NB4 (cell line): ENCODE data around the gene RPRML.

Experiments used
- DNase-seq: peaks from one replicate; pipeline ENCODE4 v3.0.0; 2010; ENCODE audit warnings: low read depth
- H3K4me3 ChIP-seq: one replicate; pipeline ENCODE4 v1.5.1; 2011; ENCODE audit warnings: mild to moderate bottlenecking, low read depth, low read length, moderate library complexity
- MYC ChIP-seq: IDR thresholded peaks from 2 replicates; pipeline ENCODE4 v1.6.1; 2011; ENCODE audit warnings: low read depth, low read length
- POLR2A ChIP-seq: IDR thresholded peaks from 2 replicates; pipeline ENCODE4 v1.6.1; 2011; ENCODE audit warnings: mild to moderate bottlenecking; ENCODE audit not compliant: insufficient read length; ENCODE audit errors: extremely low read depth
- TF ChIP-seq, protein P1 (sequence below): IDR thresholded peaks from one replicate; pipeline ENCODE4 v1.5.1; 2012; ENCODE audit warnings: low read depth, low read length
- TF ChIP-seq, protein P2 (sequence below): IDR thresholded peaks from 2 replicates; pipeline ENCODE4 v1.6.1; 2011; ENCODE audit warnings: low read depth, low read length

RPRML gene

DNA sequence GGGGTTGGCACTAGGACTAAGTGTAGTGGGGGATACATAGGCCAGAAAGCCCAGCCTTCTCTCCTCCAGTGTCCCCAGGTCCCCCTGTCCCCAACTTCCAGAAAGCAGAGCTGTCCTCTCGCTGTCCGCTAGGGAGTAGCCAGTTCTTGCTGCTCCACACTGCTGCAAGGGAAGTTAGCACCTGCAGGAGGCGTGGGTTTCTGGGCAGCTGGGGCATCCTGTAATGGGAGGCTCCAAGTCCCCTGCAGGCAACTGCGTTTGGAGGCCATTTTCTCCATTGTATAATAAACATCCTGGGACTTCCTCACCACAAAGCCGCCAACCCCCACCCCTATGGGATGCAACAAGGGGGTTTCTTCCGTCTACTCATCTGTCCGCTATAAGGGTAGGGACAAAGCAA, 1.7 kb downstream of the RPRML start:
- TF ChIP-seq POLR2A, result no peak
- TF ChIP-seq, protein P1, sequence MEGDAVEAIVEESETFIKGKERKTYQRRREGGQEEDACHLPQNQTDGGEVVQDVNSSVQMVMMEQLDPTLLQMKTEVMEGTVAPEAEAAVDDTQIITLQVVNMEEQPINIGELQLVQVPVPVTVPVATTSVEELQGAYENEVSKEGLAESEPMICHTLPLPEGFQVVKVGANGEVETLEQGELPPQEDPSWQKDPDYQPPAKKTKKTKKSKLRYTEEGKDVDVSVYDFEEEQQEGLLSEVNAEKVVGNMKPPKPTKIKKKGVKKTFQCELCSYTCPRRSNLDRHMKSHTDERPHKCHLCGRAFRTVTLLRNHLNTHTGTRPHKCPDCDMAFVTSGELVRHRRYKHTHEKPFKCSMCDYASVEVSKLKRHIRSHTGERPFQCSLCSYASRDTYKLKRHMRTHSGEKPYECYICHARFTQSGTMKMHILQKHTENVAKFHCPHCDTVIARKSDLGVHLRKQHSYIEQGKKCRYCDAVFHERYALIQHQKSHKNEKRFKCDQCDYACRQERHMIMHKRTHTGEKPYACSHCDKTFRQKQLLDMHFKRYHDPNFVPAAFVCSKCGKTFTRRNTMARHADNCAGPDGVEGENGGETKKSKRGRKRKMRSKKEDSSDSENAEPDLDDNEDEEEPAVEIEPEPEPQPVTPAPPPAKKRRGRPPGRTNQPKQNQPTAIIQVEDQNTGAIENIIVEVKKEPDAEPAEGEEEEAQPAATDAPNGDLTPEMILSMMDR, result peak; percentile 44
- DNase-seq, result peak; percentile 63
- H3K4me3 ChIP-seq, result no peak overlapping the region

DNA sequence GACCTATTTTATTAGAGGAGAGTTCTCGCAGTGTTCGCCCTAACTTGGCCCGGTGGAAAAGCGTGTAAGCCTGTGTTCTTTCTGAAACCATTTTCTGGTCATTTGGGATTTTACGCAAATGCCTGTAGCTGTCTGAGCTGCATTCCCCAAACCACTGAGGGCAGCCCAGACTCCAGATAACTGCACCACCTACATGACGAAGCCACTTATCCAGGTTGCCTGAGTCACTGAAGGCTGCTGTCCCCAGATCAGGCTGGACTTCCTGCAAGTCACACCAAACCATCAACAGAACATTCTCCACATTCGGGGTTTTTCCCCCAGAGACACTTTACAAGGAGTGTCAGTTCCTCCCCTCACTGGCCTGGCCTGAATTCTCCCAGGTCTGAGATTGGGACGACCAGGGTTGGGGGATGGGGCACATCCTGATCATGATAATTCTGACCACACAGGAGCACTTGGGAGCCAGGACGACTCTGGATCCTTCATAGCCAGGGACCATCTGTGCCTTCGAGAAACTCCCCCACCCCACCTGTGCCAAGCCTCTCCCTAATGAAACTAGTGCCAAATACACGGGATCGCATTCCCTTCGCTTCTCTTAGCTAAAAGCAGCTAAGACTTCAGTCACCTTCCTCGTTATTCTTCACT, 2.3 kb downstream of the RPRML start:
- peak; percentile 42 for DNase-seq
- no peak for TF ChIP-seq MYC
- TF ChIP-seq, protein P1, result peak; percentile 3
- H3K4me3 ChIP-seq, result no peak overlapping the region

DNA sequence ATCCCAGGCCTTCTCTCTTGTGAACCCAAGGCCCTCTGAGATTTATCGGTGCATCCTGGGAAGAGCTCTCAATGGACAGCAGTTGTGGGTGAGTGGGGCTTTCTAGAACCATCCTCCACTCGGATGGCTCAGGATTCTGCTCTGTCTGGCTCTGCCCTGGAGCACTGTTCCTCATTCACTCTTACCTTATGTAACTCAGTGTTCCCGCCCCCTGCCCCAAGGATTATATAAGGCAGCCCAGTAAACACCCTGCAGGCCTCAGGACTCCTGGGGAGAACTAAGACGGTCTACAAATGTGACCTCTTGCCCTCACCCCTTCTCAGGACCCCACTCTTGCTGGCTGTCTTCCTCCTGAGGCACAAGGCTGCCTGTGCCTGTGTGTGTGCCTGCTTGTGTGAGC, 3.8 kb downstream of the RPRML start:
- no peak overlapping the region for H3K4me3 ChIP-seq
- DNase-seq, result peak; percentile 18
- TF ChIP-seq, protein P1, result no peak
- TF ChIP-seq MYC (no peak), POLR2A (no peak)
- TF ChIP-seq, protein P2, sequence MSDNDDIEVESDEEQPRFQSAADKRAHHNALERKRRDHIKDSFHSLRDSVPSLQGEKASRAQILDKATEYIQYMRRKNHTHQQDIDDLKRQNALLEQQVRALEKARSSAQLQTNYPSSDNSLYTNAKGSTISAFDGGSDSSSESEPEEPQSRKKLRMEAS, result no peak

DNA sequence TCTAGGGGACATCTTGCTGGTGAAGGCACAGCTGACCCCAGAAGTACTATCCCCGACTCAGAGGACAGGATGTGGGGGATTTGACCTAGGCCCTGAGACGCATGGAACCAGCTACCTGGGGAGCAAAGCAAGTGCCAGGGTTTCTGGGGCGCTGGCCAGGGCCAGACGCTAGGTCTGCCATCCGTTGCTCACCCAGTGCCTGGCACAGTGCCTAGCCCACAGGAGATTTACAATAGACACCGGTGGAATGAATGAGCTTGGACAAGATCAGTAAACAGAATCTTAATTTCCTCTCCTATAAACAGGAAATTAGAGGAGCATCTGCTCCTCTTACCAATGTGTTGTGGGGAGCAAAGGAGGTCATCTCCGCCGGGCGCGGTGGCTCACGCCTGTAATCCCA, 5.0 kb downstream of the RPRML start:
- TF ChIP-seq, protein P2, result no peak
- TF ChIP-seq MYC, result no peak
- no peak for TF ChIP-seq POLR2A
- TF ChIP-seq, protein P1, result no peak
- no peak for DNase-seq
- no peak overlapping the region for H3K4me3 ChIP-seq

DNA sequence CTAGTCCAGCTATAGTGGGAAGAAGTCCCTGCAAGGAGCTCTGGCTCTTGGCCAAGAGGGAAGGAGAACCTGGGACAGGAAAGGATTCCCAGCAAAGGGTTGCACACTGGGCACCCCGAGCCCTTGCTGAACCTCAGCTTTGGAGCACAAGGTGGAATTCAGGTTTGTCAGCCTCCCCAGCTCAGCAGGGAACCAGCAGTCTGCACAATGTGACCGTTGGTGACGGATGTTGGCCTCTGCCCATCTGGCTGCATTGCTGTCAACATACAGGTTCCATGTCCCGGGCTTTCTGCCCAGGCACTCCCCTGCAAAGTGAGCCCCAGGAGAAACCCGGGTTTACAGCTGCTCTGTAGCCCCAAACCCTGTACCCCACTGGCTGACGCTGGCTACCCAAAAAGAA, 6.7 kb downstream of the RPRML start:
- DNase-seq, result no peak
- TF ChIP-seq MYC (no peak), POLR2A (no peak)
- TF ChIP-seq, protein P2, result no peak
- TF ChIP-seq, protein P1, result no peak
- no peak overlapping the region for H3K4me3 ChIP-seq

DNA sequence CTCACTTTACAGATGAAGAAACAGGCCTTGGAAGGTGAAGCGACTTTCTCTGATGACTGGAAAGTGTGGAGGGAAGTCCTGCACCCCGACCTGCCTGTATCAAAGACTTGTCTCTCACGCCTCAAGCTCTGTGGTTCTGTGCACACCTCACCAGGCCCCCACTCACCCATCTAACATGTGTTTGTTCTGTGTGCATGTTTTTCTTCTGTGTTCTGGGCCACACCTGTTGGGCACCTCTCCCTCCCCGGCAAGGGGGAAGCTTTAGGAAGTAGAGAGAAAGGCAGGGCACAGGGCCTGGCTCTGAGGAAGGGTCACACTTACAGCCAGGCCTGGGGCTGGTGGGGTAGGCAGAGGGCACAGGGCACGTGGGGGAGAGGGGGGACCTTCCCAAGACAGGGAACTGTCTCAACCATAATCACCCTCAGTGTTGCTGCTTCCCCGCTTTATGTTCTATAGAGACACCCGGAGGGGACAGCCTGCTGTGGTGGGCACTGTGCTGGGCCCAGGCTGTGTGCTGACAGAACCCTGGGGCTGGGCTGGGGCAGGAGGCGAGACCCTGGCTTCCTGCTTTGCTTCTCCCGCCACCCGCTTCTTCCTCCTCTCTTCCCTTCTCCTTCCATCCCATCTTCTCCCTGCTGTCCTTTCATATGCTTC, 7.3 kb downstream of the RPRML start:
- no peak overlapping the region for H3K4me3 ChIP-seq
- no peak for TF ChIP-seq MYC

More for the DNA sequence above, 7.3 kb downstream of the RPRML start:
- no peak for DNase-seq
